K562 (cell line): ENCODE data around the gene LARP4B. TPM values are rescaled to one million over a fixed set of nuclear protein-coding genes. Genes with fewer than 3 reads are reported as not detected.

Experiments
- ATAC-seq: fragments of 200-7000 bp; cut with Tn5 transposase; 3 replicates; pipeline ENCODE4 v1.9.1; 2020; ENCODE audit warnings: moderate library complexity
- BruUV-seq: library from RNA; stranded (reverse); fragments of 400-500 nt; replicated peaks from 2 replicates; lab custom pipeline; 2021; lab: Mats Ljungman, UMichigan
- CTCF ChIA-PET: fragments of 300-600 bp; formaldehyde crosslinking; extraction: SDS; loops from one replicate; lab custom pipeline; 2021; ENCODE audit warnings: low intra/inter-chr PET ratio; lab: Yijun Ruan, JAX
- POLR2A ChIA-PET: fragments of 300-600, 350-650 bp; sonication (Branson Sonifier 250); formaldehyde crosslinking; extraction: SDS; loops from one replicate; lab custom pipeline; 2021; ENCODE audit warnings: antibody characterized with exemption, inconsistent platforms; lab: Yijun Ruan, JAX
- DNase-seq, 4 experiments: peaks; one replicate each; pipeline versions ENCODE4 v3.0.0 to v3.0.0-alpha.2; 2011 to 2018; ENCODE audit warnings: low spot score in 3 of 4, mixed read lengths in 3 of 4; ENCODE audit errors: extremely low read depth in 1 of 4
- FAIRE-seq: peaks from 2 replicates; lab custom pipeline; 2011; peaks lifted over from hg19 to GRCh38; lab: Jason Lieb, UNC
- H2AFZ ChIP-seq: 2 replicates; pipeline ENCODE4 v1.6.0; 2011; ENCODE audit warnings: low read depth, low read length, control low read depth, inconsistent platforms
- H3K27ac ChIP-seq: fragments of 200-600 bp; 3 replicates; pipeline ENCODE4 v1.8.0; 2011; ENCODE audit warnings: low read depth, mild to moderate bottlenecking, control low read depth, inconsistent platforms, low read length, moderate library complexity, mixed read lengths; ENCODE audit errors: extremely low read depth
- H3K27me3 ChIP-seq, 2 experiments: fragments of 300-600 bp in 1 of 2; 2 replicates in 1 of 2; 3 replicates in 1 of 2; pipeline versions ENCODE4 v1.6.0 to v1.8.0; 2011; ENCODE audit warnings: inconsistent platforms in 2 of 2, low read length in 2 of 2, mild to moderate bottlenecking in 1 of 2, mixed read lengths in 1 of 2, moderate library complexity in 1 of 2; ENCODE audit not compliant: control insufficient read depth in 2 of 2, insufficient read depth in 2 of 2
- H3K36me3 ChIP-seq: fragments of 300-600 bp; 3 replicates; pipeline ENCODE4 v1.8.0; 2011; ENCODE audit warnings: mild to moderate bottlenecking, low read length, inconsistent platforms; ENCODE audit not compliant: control insufficient read depth, insufficient read depth
- H3K4me1 ChIP-seq, 2 experiments: fragments of 200-600 bp in 1 of 2; replicated peaks in 1 of 2; 2 replicates in 1 of 2; 3 replicates in 1 of 2; pipeline versions ENCODE4 v1.5.1 to v1.8.0; 2011; ENCODE audit warnings: inconsistent platforms in 2 of 2, low read length in 2 of 2, mild to moderate bottlenecking in 1 of 2, mixed read lengths in 1 of 2, moderate library complexity in 1 of 2; ENCODE audit not compliant: control insufficient read depth in 2 of 2, insufficient read depth in 2 of 2
- H3K4me2 ChIP-seq: 2 replicates; pipeline ENCODE4 v1.6.1; 2011; ENCODE audit warnings: low read length, control low read depth, inconsistent platforms, mixed read lengths; ENCODE audit not compliant: insufficient read depth
- H3K4me3 ChIP-seq: fragments of 200-600 bp; sonication (generic), shearing (Covaris generic); 2 replicates; pipeline ENCODE4 v1.5.1; 2016; ENCODE audit warnings: control low read depth, inconsistent platforms
- H3K79me2 ChIP-seq: fragments of 200-600 bp; 3 replicates; pipeline ENCODE4 v1.8.0; 2011; ENCODE audit warnings: low read length, inconsistent platforms; ENCODE audit not compliant: control insufficient read depth, insufficient read depth
- H3K9ac ChIP-seq, 2 experiments: 2 replicates each; pipeline versions ENCODE4 v1.6.0 to v1.6.1; 2011; ENCODE audit warnings: low read depth in 2 of 2, low read length in 2 of 2, control low read depth in 1 of 2, inconsistent platforms in 1 of 2, mild to moderate bottlenecking in 1 of 2, mixed read lengths in 1 of 2; ENCODE audit not compliant: insufficient read depth in 1 of 2
- H3K9me1 ChIP-seq: one replicate; pipeline ENCODE4 v1.6.0; 2011; ENCODE audit warnings: inconsistent platforms, mild to moderate bottlenecking, low read length, moderate library complexity; ENCODE audit not compliant: control insufficient read depth, insufficient read depth
- H3K9me3 ChIP-seq: replicated peaks from 2 replicates; pipeline ENCODE4 v1.5.1; 2011; ENCODE audit warnings: low read depth, low read length, inconsistent platforms; ENCODE audit not compliant: control insufficient read depth, insufficient read depth
- H4K20me1 ChIP-seq: replicated peaks from 2 replicates; pipeline ENCODE4 v1.6.1; 2011; ENCODE audit warnings: low read length, inconsistent platforms, mixed read lengths; ENCODE audit not compliant: control insufficient read depth, insufficient read depth
- CEBPG ChIP-seq, 3 experiments: fragments of 200-800 bp in 1 of 3; sonication (Bioruptor generic) in 1 of 3; sonication (generic) in 1 of 3; formaldehyde crosslinking in 1 of 3; IDR thresholded peaks in 2 of 3; conservative IDR thresholded peaks in 1 of 3; 2 replicates each; pipeline versions ENCODE4 v1.6.1 to v1.8.0; 2016 to 2022; ENCODE audit warnings: missing compliant biosample characterization in 2 of 3, missing genetic modification characterization in 2 of 3, mild to moderate bottlenecking in 1 of 3, missing genetic modification reagents in 1 of 3
- ETV1 ChIP-seq: fragments of 450-650 bp; conservative IDR thresholded peaks from 2 replicates; pipeline ENCODE4 v1.6.1; 2016; ENCODE audit warnings: missing genetic modification characterization, control low read depth, low read depth, missing compliant biosample characterization
- FOXK1 ChIP-seq: sonication (generic); formaldehyde crosslinking; IDR thresholded peaks from 2 replicates; pipeline ENCODE4 v1.8.0; 2022; ENCODE audit warnings: missing genetic modification reagents, mild to moderate bottlenecking, borderline replicate concordance
- NR2F6 ChIP-seq: fragments of 450-650 bp; formaldehyde crosslinking; IDR thresholded peaks from 2 replicates; pipeline ENCODE4 v1.4.0; 2020; ENCODE audit warnings: mild to moderate bottlenecking
- POLR2H ChIP-seq: IDR thresholded peaks from 2 replicates; pipeline ENCODE4 v1.6.1; 2016; ENCODE audit warnings: missing genetic modification characterization, low read depth, mild to moderate bottlenecking, control low read depth, missing compliant biosample characterization, moderate library complexity
- SMAD3 ChIP-seq: fragments of 450-650 bp; formaldehyde crosslinking; conservative IDR thresholded peaks from 2 replicates; pipeline ENCODE4 v1.4.0; 2020; ENCODE audit warnings: mild to moderate bottlenecking
- SMAD4 ChIP-seq: fragments of 250-450 bp; sonication (Bioruptor Pico); conservative IDR thresholded peaks from 2 replicates; pipeline ENCODE4 v1.8.0; 2021; ENCODE audit warnings: inconsistent platforms, mild to moderate bottlenecking, moderate library complexity
- ZNF239 ChIP-seq: fragments of 250-450 bp; sonication (Bioruptor Pico); IDR thresholded peaks from 2 replicates; pipeline ENCODE4 v1.4.0; 2020; ENCODE audit warnings: mild to moderate bottlenecking
- ZNF3 ChIP-seq: fragments of 250-450 bp; sonication (Bioruptor Pico); IDR thresholded peaks from 2 replicates; pipeline ENCODE4 v1.5.0; 2021; ENCODE audit warnings: mild to moderate bottlenecking, moderate library complexity
- ZNF57 ChIP-seq: fragments of 450-650 bp; formaldehyde crosslinking; IDR thresholded peaks from 2 replicates; pipeline ENCODE4 v1.4.0; 2020; ENCODE audit warnings: mild to moderate bottlenecking, moderate library complexity
- WGBS: fragments of 100-300 bp; shearing (Covaris generic); methylation state at CpG from one replicate; pipeline ENCODE4 v1.1.6; 2016; ENCODE audit warnings: low coverage, mixed read lengths; ENCODE audit not compliant: insufficient coverage; ENCODE audit errors: missing lambda C conversion rate; 5-methylcytosine and 5-hydroxymethylcytosine counted together
- in situ Hi-C: fragments of 300-500 bp; cut with MboI; formaldehyde crosslinking; loops from 4 replicates; pipeline ENCODE4 v1.15.0; 2018; ENCODE audit warnings: inconsistent platforms, mixed read lengths
- intact Hi-C: fragments of 100-400 bp; cut with micrococcal nuclease; formaldehyde crosslinking; loops from 2 replicates; pipeline ENCODE4 v1.14.2; 2022
- polyA plus RNA-seq, 8 experiments: library from polyadenylated mRNA; depleted of rRNA in 4 of 8; stranded (reverse) in 5 of 8; unstranded in 3 of 8; fragments of >200 nt; fragmentation: Nextera tagmentation in 2 of 8; fragmentation: Illumina TruSeq in 1 of 8; extraction: Ambion mirVana in 2 of 8; extraction: Trizol in 1 of 8; gene quantifications; 2 replicates each; pipeline versions ENCODE4 v1.2.1 to v1.2.3, GENCODE V29; 2011 to 2014; ENCODE audit warnings: inconsistent platforms in 1 of 8, missing spikeins in 1 of 8
- total RNA-seq, 7 experiments: library from RNA; depleted of rRNA in 6 of 7; stranded (reverse); fragments of >200 nt in 6 of 7; fragmentation: Illumina TruSeq in 2 of 7; extraction: Trizol in 2 of 7; gene quantifications; 2 replicates each; pipeline versions ENCODE4 v1.2.1 to v1.2.3, GENCODE V29; 2011 to 2021; ENCODE audit warnings: low replicate concordance in 1 of 7
- TF ChIP-seq, protein P1 (sequence below), 2 experiments: fragments of 450-650 bp in 1 of 2; sonication (generic) in 1 of 2; formaldehyde crosslinking in 1 of 2; IDR thresholded peaks in 1 of 2; conservative IDR thresholded peaks in 1 of 2; 2 replicates each; pipeline versions ENCODE4 v1.6.1 to v1.8.1; 2016 to 2023; ENCODE audit warnings: mild to moderate bottlenecking in 2 of 2, moderate library complexity in 2 of 2, inconsistent platforms in 1 of 2, missing genetic modification reagents in 1 of 2

LARP4B gene
- total and polyA plus RNA-seq, 9 of the 15 experiments (the other 6 are each of a cell fraction or from before 2014, with no cell fraction given), result 11.8 to 130 (median 42.6) TPM

DNA sequence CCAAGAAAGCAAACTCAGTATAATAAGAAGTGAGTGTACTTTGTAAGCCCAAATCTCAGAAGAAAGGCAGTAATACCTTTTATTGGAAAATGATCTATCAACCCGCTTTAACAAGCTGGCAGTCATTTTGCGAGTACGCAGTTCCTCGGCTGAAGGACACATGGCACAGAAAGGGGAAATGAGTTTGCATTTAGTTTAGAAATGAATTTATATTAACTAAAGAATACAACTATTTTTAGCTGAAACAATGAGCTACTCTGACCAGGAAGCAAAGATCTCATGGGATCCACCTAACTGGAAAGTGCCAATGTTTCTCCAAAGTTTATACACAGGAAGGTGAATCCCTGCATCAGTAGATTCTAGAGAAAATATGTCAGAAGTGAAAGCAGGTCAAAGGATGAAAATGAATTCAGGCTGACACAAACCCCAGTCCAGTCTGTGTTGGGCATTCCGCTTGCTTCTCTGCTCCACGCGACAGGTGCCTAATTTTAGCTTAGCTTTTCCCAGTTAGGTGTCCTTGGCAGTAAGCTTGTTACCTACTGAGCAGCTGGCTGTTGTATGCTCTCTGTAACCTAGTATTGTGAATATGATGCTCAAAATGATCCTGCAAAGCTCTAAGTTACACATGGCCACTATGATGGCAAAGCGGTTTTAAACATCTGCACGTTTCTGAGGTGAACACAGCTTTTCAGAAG lies 112.8 kb downstream of the LARP4B start:
- ChIA-PET POLR2A (interaction anchor here (0.6 kb wide), 2 partner anchors 33 to 1345 kb away, joined by 3 to 4 read pairs; no protein-coding TSS in a partner anchor), CTCF (no interaction called here)
- no peak overlapping the region for H3K27ac ChIP-seq
- ATAC-seq, result no peak
- H3K36me3 ChIP-seq, result peaks cover 95% of the 10 kb centered on the region
- TF ChIP-seq ETV1 (tag) (no peak), FOXK1 (CRISPR knock-in tag) (no peak)
- H3K9me3 ChIP-seq, result no peaks in the 10 kb centered on the region
- no TSS peak for BruUV-seq
- FAIRE-seq, result no peak
- in situ Hi-C loops (no loop called here), intact Hi-C loops (no loop called here)
- H3K9ac ChIP-seq, result no peak overlapping the region
- no peak overlapping the region for H2AFZ ChIP-seq
- H3K27me3 ChIP-seq, result no peaks in the 10 kb centered on the region
- H3K79me2 ChIP-seq, result no peaks in the 10 kb centered on the region
- DNase-seq, result no peak
- H3K9me1 ChIP-seq, result no peaks in the 10 kb centered on the region
- WGBS, result 97% methylated on average over 9 of the region's 9 CpGs
- no peaks in the 10 kb centered on the region; the same call in 1 of the 2 replicates for H4K20me1 ChIP-seq
- H3K4me2 ChIP-seq, result no peak overlapping the region
- H3K4me3 ChIP-seq, result no peak overlapping the region
- peaks cover 0 to 4% of the 10 kb centered on the region in 2 experiments; a peak in 1 of 5 replicates for H3K4me1 ChIP-seq

DNA sequence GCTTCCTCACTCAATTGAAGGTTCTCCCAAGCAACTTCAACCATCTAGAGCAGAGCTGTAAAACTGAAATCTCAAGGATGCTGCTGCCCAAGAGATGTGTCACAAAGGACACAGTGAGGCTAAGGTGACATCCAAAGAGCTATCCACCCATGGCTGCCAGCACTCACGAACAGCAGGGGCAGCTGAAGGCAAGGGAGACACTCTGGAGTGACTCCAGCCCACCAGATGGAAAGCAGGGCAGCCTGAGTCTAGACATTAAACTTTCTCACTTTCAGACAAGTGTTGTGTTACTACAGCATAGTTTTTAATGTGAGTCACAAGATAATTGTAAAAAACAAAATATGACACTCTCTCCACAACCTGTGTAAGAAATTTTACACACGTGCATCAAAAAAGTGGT lies 113.5 kb downstream of the LARP4B start:
- intact Hi-C loops (no loop called here), in situ Hi-C loops (no loop called here)
- H3K9me1 ChIP-seq, result no peaks in the 10 kb centered on the region
- H3K4me2 ChIP-seq, result no peak overlapping the region
- no TSS peak for BruUV-seq
- ChIA-PET POLR2A (interaction anchor here (0.6 kb wide), 1 partner anchor 12 kb away, joined by 3 read pairs; no protein-coding TSS in a partner anchor), CTCF (no interaction called here)
- H3K27ac ChIP-seq, result no peak overlapping the region
- peaks cover 94% of the 10 kb centered on the region for H3K36me3 ChIP-seq
- peaks cover 0 to 4% of the 10 kb centered on the region in 2 experiments; a peak in 1 of 5 replicates for H3K4me1 ChIP-seq
- H2AFZ ChIP-seq, result no peak overlapping the region
- H4K20me1 ChIP-seq, result no peaks in the 10 kb centered on the region; the same call in 1 of the 2 replicates
- no peaks in the 10 kb centered on the region for H3K27me3 ChIP-seq
- 89% methylated on average over 2 of the region's 2 CpGs for WGBS
- DNase-seq (no peak), ATAC-seq (no peak), FAIRE-seq (no peak)
- no peak overlapping the region for H3K4me3 ChIP-seq
- no peaks in the 10 kb centered on the region for H3K9me3 ChIP-seq
- H3K79me2 ChIP-seq, result no peaks in the 10 kb centered on the region
- H3K9ac ChIP-seq, result no peak overlapping the region
- TF ChIP-seq SMAD4 (CRISPR knock-in tag) (no peak), ZNF3 (CRISPR knock-in tag) (no peak), CEBPG (CRISPR knock-in tag; IDR thresholded peaks at IDR 0.05) (no peak), CEBPG (tag; conservative IDR thresholded peaks at IDR 0.05 in 1 of 2, IDR thresholded peaks at IDR 0.05 in 1 of 2) (no peak), ZNF57 (CRISPR knock-in tag) (no peak), NR2F6 (CRISPR knock-in tag) (no peak), SMAD3 (CRISPR knock-in tag) (no peak), POLR2H (tag) (no peak), ZNF239 (CRISPR knock-in tag) (no peak)
- TF ChIP-seq, protein P1, sequence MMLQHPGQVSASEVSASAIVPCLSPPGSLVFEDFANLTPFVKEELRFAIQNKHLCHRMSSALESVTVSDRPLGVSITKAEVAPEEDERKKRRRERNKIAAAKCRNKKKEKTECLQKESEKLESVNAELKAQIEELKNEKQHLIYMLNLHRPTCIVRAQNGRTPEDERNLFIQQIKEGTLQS (IDR thresholded peaks at IDR 0.05), result no peak
- TF ChIP-seq, protein P1 (CRISPR knock-in tag; conservative IDR thresholded peaks at IDR 0.05), result no peak
